Liver (tissue), 9 donors: ENCODE results near the gene USP9X. TPM values are rescaled to one million over a fixed set of nuclear protein-coding genes. Genes with fewer than 3 reads are reported as not detected.

ENCODE experiments used
- DNase-seq: peaks from one replicate; pipeline ENCODE4 v3.0.0-alpha.2; 2017; ENCODE audit warnings: low spot score
- H3K27ac ChIP-seq, 2 donors: one replicate each; pipeline ENCODE4 v1.7.0; 2013; ENCODE audit warnings: inconsistent platforms in 2 of 2, low read length in 2 of 2, control low read depth in 1 of 2, low read depth in 1 of 2, mild to moderate bottlenecking in 1 of 2
- H3K27me3 ChIP-seq, 4 donors: one replicate each; pipeline versions ENCODE4 v1.6.1 to v1.7.0; 2013; ENCODE audit warnings: low read length in 3 of 4, inconsistent platforms in 1 of 4, mild to moderate bottlenecking in 1 of 4, moderate library complexity in 1 of 4; ENCODE audit not compliant: control insufficient read depth in 4 of 4, insufficient read depth in 4 of 4
- H3K36me3 ChIP-seq, 4 donors: one replicate each; pipeline versions ENCODE4 v1.6.1 to v1.7.0; 2013; ENCODE audit warnings: low read length in 3 of 4, mild to moderate bottlenecking in 3 of 4, low read depth in 1 of 4, moderate library complexity in 1 of 4; ENCODE audit not compliant: control insufficient read depth in 4 of 4, insufficient read depth in 3 of 4
- H3K4me1 ChIP-seq, 4 donors: one replicate each; pipeline versions ENCODE4 v1.6.1 to v1.7.0; 2013; ENCODE audit warnings: low read length in 3 of 4, mild to moderate bottlenecking in 3 of 4, moderate library complexity in 1 of 4; ENCODE audit not compliant: control insufficient read depth in 4 of 4, insufficient read depth in 4 of 4
- H3K4me3 ChIP-seq, 3 donors: one replicate each; pipeline versions ENCODE4 v1.6.1 to v1.7.0; 2013; ENCODE audit warnings: low read length in 3 of 3, control low read depth in 1 of 3, low read depth in 1 of 3, mild to moderate bottlenecking in 1 of 3
- H3K9ac ChIP-seq, 2 donors: one replicate each; pipeline ENCODE4 v1.7.0; 2013; ENCODE audit warnings: low read length in 2 of 2, mild to moderate bottlenecking in 2 of 2, moderate library complexity in 2 of 2, control low read depth in 1 of 2, low read depth in 1 of 2
- H3K9me3 ChIP-seq, 4 donors: one replicate each; pipeline versions ENCODE4 v1.6.1 to v1.7.0; 2013; ENCODE audit warnings: low read length in 3 of 4; ENCODE audit not compliant: control insufficient read depth in 4 of 4
- FOXA1 ChIP-seq: IDR thresholded peaks from 2 replicates; pipeline ENCODE4 v1.6.1; 2016; ENCODE audit warnings: antibody characterized with exemption
- FOXA2 ChIP-seq: IDR thresholded peaks from 2 replicates; pipeline ENCODE4 v1.6.1; 2016; ENCODE audit warnings: antibody characterized with exemption
- GABPA ChIP-seq, 2 donors: IDR thresholded peaks in 1 of 2; conservative IDR thresholded peaks in 1 of 2; 2 replicates each; pipeline ENCODE4 v1.6.1; 2016; ENCODE audit warnings: antibody characterized with exemption in 2 of 2, mild to moderate bottlenecking in 1 of 2, moderate library complexity in 1 of 2
- HNF4A ChIP-seq, 2 donors: conservative IDR thresholded peaks; 2 replicates each; pipeline ENCODE4 v1.6.1; 2016; ENCODE audit warnings: antibody characterized with exemption in 2 of 2, mild to moderate bottlenecking in 2 of 2
- NR2F2 ChIP-seq: IDR thresholded peaks from 2 replicates; pipeline ENCODE4 v1.6.1; 2016; ENCODE audit warnings: antibody characterized with exemption
- RXRA ChIP-seq, 2 donors: IDR thresholded peaks; 2 replicates each; pipeline ENCODE4 v1.6.1; 2017 to 2018; ENCODE audit warnings: antibody characterized with exemption in 2 of 2, mild to moderate bottlenecking in 1 of 2
- SP1 ChIP-seq: IDR thresholded peaks from 2 replicates; pipeline ENCODE4 v1.6.1; 2018; ENCODE audit warnings: antibody characterized with exemption, mild to moderate bottlenecking
- TAF1 ChIP-seq: conservative IDR thresholded peaks from 2 replicates; pipeline ENCODE4 v1.6.1; 2016; ENCODE audit warnings: antibody characterized with exemption, mild to moderate bottlenecking
- YY1 ChIP-seq: IDR thresholded peaks from 2 replicates; pipeline ENCODE4 v1.6.1; 2016; ENCODE audit warnings: antibody characterized with exemption, mild to moderate bottlenecking
- WGBS: extraction: QIAGEN DNeasy Blood & Tissue Kit; methylation state at CpG from one replicate; pipeline ENCODE4 v1.1.7; 2013; 5-methylcytosine and 5-hydroxymethylcytosine counted together
- polyA plus RNA-seq, 2 donors: library from polyadenylated mRNA; stranded (reverse) in 1 of 2; unstranded in 1 of 2; fragments of 200-250 nt in 1 of 2; fragments of >200 nt in 1 of 2; fragmentation: Nextera tagmentation in 1 of 2; extraction: Ambion mirVana in 1 of 2; gene quantifications; one replicate each; pipeline versions ENCODE4 v1.2.1 to v1.2.3, GENCODE V29; 2013 to 2015
- total RNA-seq, 2 donors: library from RNA; depleted of rRNA; stranded (reverse); fragments of >200 nt; gene quantifications; one replicate each; pipeline ENCODE4 v1.2.3, GENCODE V29; 2014
- TF ChIP-seq, protein P1 (sequence below): IDR thresholded peaks from 2 replicates; pipeline ENCODE4 v1.6.1; 2016; ENCODE audit warnings: antibody characterized with exemption, mild to moderate bottlenecking
- TF ChIP-seq, protein P2 (sequence below): IDR thresholded peaks from 2 replicates; pipeline ENCODE4 v1.6.1; 2016; ENCODE audit warnings: antibody characterized with exemption
- TF ChIP-seq, protein P3 (sequence below): fragments of 150-350 bp; IDR thresholded peaks from 2 replicates; pipeline ENCODE4 v1.5.1; 2017; ENCODE audit warnings: improper control_type of control experiment, low read depth, low read length; ENCODE audit not compliant: missing input control
- TF ChIP-seq, protein P4 (sequence below): IDR thresholded peaks from 2 replicates; pipeline ENCODE4 v1.6.1; 2016; ENCODE audit warnings: antibody characterized with exemption
- donor health status: healthy.
- donor health status: healthy.
- donor health status: healthy.
- donor health status: healthy.
- donor health status: healthy.

Gene USP9X
- total and polyA plus RNA-seq, 4 donors, result 13.4 to 117 (median 60.9) TPM

DNA sequence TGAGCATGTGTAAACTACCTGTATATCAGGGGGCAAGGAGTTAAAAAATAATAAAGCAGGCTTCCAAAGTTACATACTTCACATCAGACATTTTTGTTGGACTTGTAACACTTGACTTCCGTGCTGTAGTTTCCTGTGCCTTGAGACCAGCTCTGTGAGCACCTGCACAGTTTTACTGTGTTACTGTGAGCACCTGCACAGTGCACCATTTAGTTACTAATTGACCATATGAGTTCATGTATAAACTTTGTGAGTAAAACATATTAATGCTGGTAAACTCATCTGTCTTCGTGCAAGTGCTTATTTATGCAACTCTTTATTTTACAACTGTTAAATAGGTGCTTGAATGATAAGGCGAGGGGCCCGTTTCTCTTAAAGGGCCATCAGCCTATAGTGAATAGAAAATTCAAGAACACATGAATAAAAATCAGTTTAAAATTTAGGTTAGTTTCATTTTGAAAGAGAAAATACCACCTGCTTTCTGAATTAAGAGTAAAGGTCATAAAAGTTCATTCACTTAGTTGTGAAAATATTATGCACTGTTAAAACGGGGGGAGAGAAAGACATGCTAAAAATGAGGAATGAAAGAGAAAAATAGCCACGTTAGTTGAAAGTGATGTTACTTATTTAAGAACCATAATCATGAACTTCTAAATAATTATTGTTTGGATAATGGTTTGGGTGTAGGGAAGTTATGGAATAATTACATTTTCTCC is 42.4 kb downstream of the USP9X start:
- Histone ChIP-seq H3K4me1 (peaks cover 0 to 11% (median 7%) of the 10 kb centered on the region in 4 donors), H3K9ac (no peak overlapping the region), H3K27me3 (no peaks in the 10 kb centered on the region), H3K4me3 (no peak overlapping the region), H3K27ac (peak overlapping the region in 1 of 2 donors; percentile 9), H3K36me3 (peaks cover 2 to 28% (median 13%) of the 10 kb centered on the region in 4 donors), H3K9me3 (no peaks in the 10 kb centered on the region)
- TF ChIP-seq, protein P1, sequence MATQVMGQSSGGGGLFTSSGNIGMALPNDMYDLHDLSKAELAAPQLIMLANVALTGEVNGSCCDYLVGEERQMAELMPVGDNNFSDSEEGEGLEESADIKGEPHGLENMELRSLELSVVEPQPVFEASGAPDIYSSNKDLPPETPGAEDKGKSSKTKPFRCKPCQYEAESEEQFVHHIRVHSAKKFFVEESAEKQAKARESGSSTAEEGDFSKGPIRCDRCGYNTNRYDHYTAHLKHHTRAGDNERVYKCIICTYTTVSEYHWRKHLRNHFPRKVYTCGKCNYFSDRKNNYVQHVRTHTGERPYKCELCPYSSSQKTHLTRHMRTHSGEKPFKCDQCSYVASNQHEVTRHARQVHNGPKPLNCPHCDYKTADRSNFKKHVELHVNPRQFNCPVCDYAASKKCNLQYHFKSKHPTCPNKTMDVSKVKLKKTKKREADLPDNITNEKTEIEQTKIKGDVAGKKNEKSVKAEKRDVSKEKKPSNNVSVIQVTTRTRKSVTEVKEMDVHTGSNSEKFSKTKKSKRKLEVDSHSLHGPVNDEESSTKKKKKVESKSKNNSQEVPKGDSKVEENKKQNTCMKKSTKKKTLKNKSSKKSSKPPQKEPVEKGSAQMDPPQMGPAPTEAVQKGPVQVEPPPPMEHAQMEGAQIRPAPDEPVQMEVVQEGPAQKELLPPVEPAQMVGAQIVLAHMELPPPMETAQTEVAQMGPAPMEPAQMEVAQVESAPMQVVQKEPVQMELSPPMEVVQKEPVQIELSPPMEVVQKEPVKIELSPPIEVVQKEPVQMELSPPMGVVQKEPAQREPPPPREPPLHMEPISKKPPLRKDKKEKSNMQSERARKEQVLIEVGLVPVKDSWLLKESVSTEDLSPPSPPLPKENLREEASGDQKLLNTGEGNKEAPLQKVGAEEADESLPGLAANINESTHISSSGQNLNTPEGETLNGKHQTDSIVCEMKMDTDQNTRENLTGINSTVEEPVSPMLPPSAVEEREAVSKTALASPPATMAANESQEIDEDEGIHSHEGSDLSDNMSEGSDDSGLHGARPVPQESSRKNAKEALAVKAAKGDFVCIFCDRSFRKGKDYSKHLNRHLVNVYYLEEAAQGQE, result no peak
- no peak for TF ChIP-seq HNF4A (conservative IDR thresholded peaks at IDR 0.05)
- TF ChIP-seq, protein P2, sequence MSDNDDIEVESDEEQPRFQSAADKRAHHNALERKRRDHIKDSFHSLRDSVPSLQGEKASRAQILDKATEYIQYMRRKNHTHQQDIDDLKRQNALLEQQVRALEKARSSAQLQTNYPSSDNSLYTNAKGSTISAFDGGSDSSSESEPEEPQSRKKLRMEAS, result no peak
- peak in 1 of 2 donors; percentile 2 for TF ChIP-seq GABPA (IDR thresholded peaks at IDR 0.05 in 1 of 2, conservative IDR thresholded peaks at IDR 0.05 in 1 of 2)
- DNase-seq, result no peak
- WGBS, result 13% methylated on average over 6 of the region's 6 CpGs

DNA sequence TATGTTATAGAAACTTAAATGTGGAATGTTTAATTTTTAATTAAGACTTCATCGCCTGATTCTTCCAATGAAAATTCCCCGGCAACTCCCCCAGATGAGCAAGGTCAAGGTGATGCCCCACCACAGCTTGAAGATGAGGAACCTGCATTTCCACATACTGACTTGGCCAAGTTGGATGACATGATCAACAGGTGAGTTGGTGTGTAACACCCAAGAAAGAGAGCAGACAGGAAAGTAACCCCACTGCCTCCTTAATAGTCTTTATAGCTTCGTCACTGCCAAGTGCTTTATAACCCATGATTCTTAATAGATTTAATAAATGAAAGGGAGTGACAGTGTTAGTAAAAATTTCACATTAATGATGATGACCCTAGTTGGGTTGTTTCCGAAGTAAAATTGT is 43.7 kb downstream of the USP9X start:
- DNase-seq, result no peak
- Histone ChIP-seq H3K4me3 (no peak overlapping the region), H3K36me3 (peaks cover 2 to 26% (median 14%) of the 10 kb centered on the region in 4 donors), H3K9me3 (no peaks in the 10 kb centered on the region), H3K4me1 (peaks cover 0 to 11% (median 7%) of the 10 kb centered on the region in 4 donors), H3K9ac (no peak overlapping the region), H3K27ac (no peak overlapping the region), H3K27me3 (no peaks in the 10 kb centered on the region)
- TF ChIP-seq YY1, result no peak
- no peak for TF ChIP-seq FOXA1
- TF ChIP-seq SP1, result no peak
- TF ChIP-seq, protein P1, result no peak
- TF ChIP-seq RXRA (IDR thresholded peaks at IDR 0.05), result no peak
- no peak for TF ChIP-seq HNF4A (conservative IDR thresholded peaks at IDR 0.05)
- 96% methylated on average over 4 of the region's 4 CpGs for WGBS

DNA sequence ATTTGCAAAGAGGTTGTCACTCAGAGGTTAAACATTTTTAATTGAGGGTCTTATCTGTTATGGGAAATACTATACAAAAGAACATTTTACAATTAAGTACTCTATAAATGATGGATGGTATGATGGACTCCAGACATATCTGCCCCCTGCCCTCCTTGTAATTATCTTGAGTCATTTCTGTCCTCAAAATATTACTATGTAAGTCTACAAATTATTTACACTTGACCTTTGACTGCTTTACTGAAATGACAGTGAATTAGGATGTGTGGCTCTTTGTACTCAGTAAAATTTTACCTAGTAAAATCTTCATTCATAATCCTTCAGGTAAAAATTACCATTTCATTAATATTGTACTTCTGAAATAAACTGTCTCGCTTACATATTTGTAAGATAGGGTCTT is 46.5 kb downstream of the USP9X start:
- no peak overlapping the region for H3K27ac ChIP-seq
- 95% methylated on average over 1 of the region's 1 CpG for WGBS
- DNase-seq, result no peak
- H3K4me3 ChIP-seq, result no peak overlapping the region
- H3K27me3 ChIP-seq, result no peaks in the 10 kb centered on the region
- peaks cover 0 to 10% (median 5%) of the 10 kb centered on the region in 4 donors for H3K4me1 ChIP-seq
- H3K9me3 ChIP-seq, result no peaks in the 10 kb centered on the region
- peaks cover 2 to 34% (median 18%) of the 10 kb centered on the region in 4 donors for H3K36me3 ChIP-seq
- no peak overlapping the region for H3K9ac ChIP-seq
- no peak for TF ChIP-seq FOXA1
- TF ChIP-seq, protein P3, sequence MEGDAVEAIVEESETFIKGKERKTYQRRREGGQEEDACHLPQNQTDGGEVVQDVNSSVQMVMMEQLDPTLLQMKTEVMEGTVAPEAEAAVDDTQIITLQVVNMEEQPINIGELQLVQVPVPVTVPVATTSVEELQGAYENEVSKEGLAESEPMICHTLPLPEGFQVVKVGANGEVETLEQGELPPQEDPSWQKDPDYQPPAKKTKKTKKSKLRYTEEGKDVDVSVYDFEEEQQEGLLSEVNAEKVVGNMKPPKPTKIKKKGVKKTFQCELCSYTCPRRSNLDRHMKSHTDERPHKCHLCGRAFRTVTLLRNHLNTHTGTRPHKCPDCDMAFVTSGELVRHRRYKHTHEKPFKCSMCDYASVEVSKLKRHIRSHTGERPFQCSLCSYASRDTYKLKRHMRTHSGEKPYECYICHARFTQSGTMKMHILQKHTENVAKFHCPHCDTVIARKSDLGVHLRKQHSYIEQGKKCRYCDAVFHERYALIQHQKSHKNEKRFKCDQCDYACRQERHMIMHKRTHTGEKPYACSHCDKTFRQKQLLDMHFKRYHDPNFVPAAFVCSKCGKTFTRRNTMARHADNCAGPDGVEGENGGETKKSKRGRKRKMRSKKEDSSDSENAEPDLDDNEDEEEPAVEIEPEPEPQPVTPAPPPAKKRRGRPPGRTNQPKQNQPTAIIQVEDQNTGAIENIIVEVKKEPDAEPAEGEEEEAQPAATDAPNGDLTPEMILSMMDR, result no peak
- no peak for TF ChIP-seq NR2F2
- TF ChIP-seq, protein P2, result no peak
- TF ChIP-seq TAF1, result no peak
- no peak for TF ChIP-seq FOXA2
- TF ChIP-seq SP1, result no peak
- TF ChIP-seq, protein P4, sequence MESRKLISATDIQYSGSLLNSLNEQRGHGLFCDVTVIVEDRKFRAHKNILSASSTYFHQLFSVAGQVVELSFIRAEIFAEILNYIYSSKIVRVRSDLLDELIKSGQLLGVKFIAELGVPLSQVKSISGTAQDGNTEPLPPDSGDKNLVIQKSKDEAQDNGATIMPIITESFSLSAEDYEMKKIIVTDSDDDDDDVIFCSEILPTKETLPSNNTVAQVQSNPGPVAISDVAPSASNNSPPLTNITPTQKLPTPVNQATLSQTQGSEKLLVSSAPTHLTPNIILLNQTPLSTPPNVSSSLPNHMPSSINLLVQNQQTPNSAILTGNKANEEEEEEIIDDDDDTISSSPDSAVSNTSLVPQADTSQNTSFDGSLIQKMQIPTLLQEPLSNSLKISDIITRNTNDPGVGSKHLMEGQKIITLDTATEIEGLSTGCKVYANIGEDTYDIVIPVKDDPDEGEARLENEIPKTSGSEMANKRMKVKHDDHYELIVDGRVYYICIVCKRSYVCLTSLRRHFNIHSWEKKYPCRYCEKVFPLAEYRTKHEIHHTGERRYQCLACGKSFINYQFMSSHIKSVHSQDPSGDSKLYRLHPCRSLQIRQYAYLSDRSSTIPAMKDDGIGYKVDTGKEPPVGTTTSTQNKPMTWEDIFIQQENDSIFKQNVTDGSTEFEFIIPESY, result no peak
